AML-193 (cell line): ENCODE results near the gene FGD4.

Experiments used
- DNase-seq, 2 experiments: peaks; one replicate each; lab custom pipeline; 2025; lab: John Stamatoyannopoulos, UW

Gene FGD4

GRCh38 chr12:32681272-32681671 is 281.9 kb downstream of the FGD4 start:
- DNase-seq: no peak

GRCh38 chr12:32686340-32686739 is 287.0 kb downstream of the FGD4 start:
- no peak for DNase-seq

GRCh38 chr12:32688786-32689185 is 289.4 kb downstream of the FGD4 start:
- no peak for DNase-seq

GRCh38 chr12:32690927-32691326 is 291.6 kb downstream of the FGD4 start:
- no peak for DNase-seq

GRCh38 chr12:32692358-32692757 is 293.0 kb downstream of the FGD4 start:
- no peak for DNase-seq

GRCh38 chr12:32693036-32693435 is 293.7 kb downstream of the FGD4 start:
- DNase-seq: no peak
